Naive thymus-derived CD4-positive, alpha-beta T cell (primary cell): ENCODE data around the gene CNTN4. TPM values are rescaled to one million over a fixed set of nuclear protein-coding genes. Genes with fewer than 3 reads are reported as not detected.
A peak's percentile ranks its signal among the peaks of the same experiment; 100 is the strongest.

Source experiments
- ATAC-seq: fragments of 150-1000 bp; cut with Tn5 transposase; 2 replicates; pipeline ENCODE4 v1.10.0; 2021; ENCODE audit warnings: mild to moderate bottlenecking, moderate library complexity
- CTCF ChIA-PET: fragments of 350-600 bp; sonication (Branson Sonifier 250); formaldehyde crosslinking; loops from one replicate; lab custom pipeline; 2021; ENCODE audit warnings: antibody characterized with exemption; lab: Charles Lee
- POLR2A ChIA-PET: fragments of 350-600 bp; sonication (Branson Sonifier 250); formaldehyde crosslinking; loops from one replicate; lab custom pipeline; 2021; ENCODE audit warnings: antibody characterized with exemption, inconsistent platforms; lab: Charles Lee
- DNase-seq, 9 donors: peaks; one replicate each; pipeline versions ENCODE4 v3.0.0 to v3.0.0-alpha.2; 2020 to 2022; ENCODE audit warnings: mixed read lengths in 1 of 9
- H3K27ac ChIP-seq: one replicate; pipeline ENCODE4 v1.7.0; 2013; ENCODE audit warnings: mild to moderate bottlenecking, low read depth, low read length, moderate library complexity
- H3K27me3 ChIP-seq, 2 donors: one replicate each; pipeline ENCODE4 v1.7.0; 2013; ENCODE audit warnings: low read length in 2 of 2, mild to moderate bottlenecking in 2 of 2, moderate library complexity in 2 of 2; ENCODE audit not compliant: control insufficient read depth in 2 of 2, insufficient read depth in 2 of 2
- H3K36me3 ChIP-seq, 3 experiments: 1 replicate in 2 of 3; 2 replicates in 1 of 3; pipeline ENCODE4 v1.7.0; 2013; ENCODE audit warnings: low read length in 3 of 3, mild to moderate bottlenecking in 3 of 3, moderate library complexity in 1 of 3; ENCODE audit not compliant: insufficient read depth in 3 of 3, control insufficient read depth in 2 of 3
- H3K4me1 ChIP-seq, 2 donors: one replicate each; pipeline ENCODE4 v1.7.0; 2013; ENCODE audit warnings: low read length in 2 of 2, mild to moderate bottlenecking in 2 of 2, moderate library complexity in 1 of 2; ENCODE audit not compliant: control insufficient read depth in 2 of 2, insufficient read depth in 2 of 2
- H3K4me3 ChIP-seq: 2 replicates; pipeline ENCODE4 v1.7.0; 2013; ENCODE audit warnings: mild to moderate bottlenecking, low read length
- H3K9me3 ChIP-seq, 3 experiments: 1 replicate in 2 of 3; 2 replicates in 1 of 3; pipeline ENCODE4 v1.7.0; 2013; ENCODE audit warnings: low read length in 3 of 3; ENCODE audit not compliant: control insufficient read depth in 2 of 3
- H3K27ac Mint-ChIP-seq, 9 donors: one replicate each; pipeline ENCODE4 v1.8.0; 2020 to 2022; ENCODE audit warnings: mixed read lengths in 9 of 9, mild to moderate bottlenecking in 8 of 9, moderate library complexity in 5 of 9, inconsistent platforms in 2 of 9
- H3K27me3 Mint-ChIP-seq, 5 donors: one replicate each; pipeline ENCODE4 v1.8.0; 2021 to 2022; ENCODE audit warnings: mixed read lengths in 5 of 5, mild to moderate bottlenecking in 1 of 5
- H3K36me3 Mint-ChIP-seq, 5 donors: one replicate each; pipeline ENCODE4 v1.8.0; 2020 to 2022; ENCODE audit warnings: mixed read lengths in 5 of 5, mild to moderate bottlenecking in 3 of 5, inconsistent platforms in 1 of 5
- H3K4me1 Mint-ChIP-seq, 7 donors: one replicate each; pipeline ENCODE4 v1.8.0; 2020 to 2022; ENCODE audit warnings: mixed read lengths in 7 of 7, mild to moderate bottlenecking in 3 of 7, inconsistent platforms in 1 of 7
- H3K4me3 Mint-ChIP-seq, 10 donors: one replicate each; pipeline ENCODE4 v1.8.0; 2020 to 2022; ENCODE audit warnings: mild to moderate bottlenecking in 10 of 10, mixed read lengths in 10 of 10, moderate library complexity in 6 of 10, inconsistent platforms in 2 of 10
- H3K9me3 Mint-ChIP-seq, 11 donors: one replicate each; pipeline ENCODE4 v1.8.0; 2020 to 2022; ENCODE audit warnings: mixed read lengths in 11 of 11, mild to moderate bottlenecking in 4 of 11, inconsistent platforms in 1 of 11, moderate library complexity in 1 of 11
- intact Hi-C, 2 donors: fragments of 100-400 bp; cut with micrococcal nuclease; formaldehyde crosslinking; loops; one replicate each; pipeline ENCODE4 v1.15.1; 2023
- polyA plus RNA-seq, 2 donors: library from polyadenylated mRNA; unstranded; fragments of 300-500 nt; fragmentation: Illumina TruSeq; gene quantifications; one replicate each; pipeline ENCODE4 v1.2.3, GENCODE V29; 2021
- total RNA-seq, 6 experiments: library from RNA in 5 of 6; stranded (reverse) in 5 of 6; gene quantifications; 1 replicate in 5 of 6; 2 replicates in 1 of 6; pipeline ENCODE4 v1.2.3 and lab custom pipeline; 2021 to 2026

CNTN4 gene
- total and polyA plus RNA-seq, 7 experiments from 2014 or later: not detected

- Mint-ChIP-seq H3K36me3 (no peaks in the 10 kb centered on the region), H3K4me1 (peaks cover 0 to 6% (median 0%) of the 10 kb centered on the region in 7 donors)
- CTCF ChIA-PET: interaction anchor here (0.6 kb wide), 1 partner anchor 8 kb away, joined by 3 read pairs; no protein-coding TSS in a partner anchor
These were observed 989.2 kb downstream of the CNTN4 start for GRCh38 chr3:3087716-3088465.

GRCh38 chr3:3089017-3089416 lies 990.4 kb downstream of the CNTN4 start:
- Histone ChIP-seq H3K27me3 (no peaks in the 10 kb centered on the region), H3K4me3 (no peak overlapping the region), H3K36me3 (no peaks in the 10 kb centered on the region), H3K9me3 (no peaks in the 10 kb centered on the region), H3K4me1 (no peaks in the 10 kb centered on the region), H3K27ac (no peak overlapping the region)
- DNase-seq (no peak), ATAC-seq (peak; percentile 34)
- Mint-ChIP-seq H3K27me3 (no peaks in the 10 kb centered on the region), H3K36me3 (no peaks in the 10 kb centered on the region), H3K27ac (no peak overlapping the region), H3K4me3 (no peak overlapping the region), H3K4me1 (peaks cover 0 to 6% (median 0%) of the 10 kb centered on the region in 7 donors), H3K9me3 (peaks cover 0 to 3% (median 0%) of the 10 kb centered on the region in 11 donors)
- intact Hi-C loops: no loop called here
- POLR2A ChIA-PET: interaction anchor here (0.6 kb wide), 1 partner anchor 143 kb away, joined by 3 read pairs; no protein-coding TSS in a partner anchor
- CTCF ChIA-PET: interaction anchor here (0.6 kb wide), 1 partner anchor 9 kb away, joined by 3 read pairs; no protein-coding TSS in a partner anchor

More at GRCh38 chr3:3087716-3088465, 989.2 kb downstream of the CNTN4 start:
- POLR2A ChIA-PET: interaction anchor here (0.7 kb wide), 1 partner anchor 1199 kb away, joined by 3 read pairs; no protein-coding TSS in a partner anchor
- no peaks in the 10 kb centered on the region for H3K9me3 ChIP-seq
- Mint-ChIP-seq H3K9me3 (peaks cover 0 to 3% (median 0%) of the 10 kb centered on the region in 11 donors), H3K27ac (no peak overlapping the region), H3K4me3 (no peak overlapping the region), H3K27me3 (no peaks in the 10 kb centered on the region)
- intact Hi-C loops: no loop called here
- no peak overlapping the region for H3K4me3 ChIP-seq
- no peak for DNase-seq
- H3K36me3 ChIP-seq: no peaks in the 10 kb centered on the region
- H3K27me3 ChIP-seq: no peaks in the 10 kb centered on the region
- ATAC-seq: no peak
- no peak overlapping the region for H3K27ac ChIP-seq
- H3K4me1 ChIP-seq: no peaks in the 10 kb centered on the region

- Mint-ChIP-seq H3K4me1 (no peaks in the 10 kb centered on the region), H3K36me3 (no peaks in the 10 kb centered on the region), H3K9me3 (peaks cover 0 to 2% (median 0%) of the 10 kb centered on the region in 11 donors), H3K27me3 (peaks cover 0 to 5% (median 0%) of the 10 kb centered on the region in 5 donors), H3K4me3 (no peak overlapping the region), H3K27ac (no peak overlapping the region)
- ChIA-PET POLR2A (no interaction called here), CTCF (no interaction called here)
- no peaks in the 10 kb centered on the region for H3K27me3 ChIP-seq
- no peak for ATAC-seq
- no peak for DNase-seq
- no peaks in the 10 kb centered on the region for H3K4me1 ChIP-seq
- no peak overlapping the region for H3K27ac ChIP-seq
- intact Hi-C loops: no loop called here
- H3K9me3 ChIP-seq: no peaks in the 10 kb centered on the region
- no peak overlapping the region for H3K4me3 ChIP-seq
- H3K36me3 ChIP-seq: no peaks in the 10 kb centered on the region
These were observed 999.3 kb downstream of the CNTN4 start for GRCh38 chr3:3097958-3098357.

- intact Hi-C loops: no loop called here
- ChIA-PET POLR2A (no interaction called here), CTCF (no interaction called here)
- H3K4me1 Mint-ChIP-seq: peaks cover 0 to 4% (median 0%) of the 10 kb centered on the region in 7 donors
- DNase-seq (no peak), ATAC-seq (no peak)
- no peaks in the 10 kb centered on the region for H3K4me1 ChIP-seq
- H3K4me3 Mint-ChIP-seq: no peak overlapping the region
- H3K4me3 ChIP-seq: no peak overlapping the region
- H3K27ac ChIP-seq: no peak overlapping the region
- H3K9me3 Mint-ChIP-seq: peaks cover 0 to 2% (median 0%) of the 10 kb centered on the region in 11 donors
- H3K27ac Mint-ChIP-seq: peak overlapping the region in 1 of 9 donors; percentile 66
- H3K27me3 Mint-ChIP-seq: peaks cover 0 to 11% (median 8%) of the 10 kb centered on the region in 5 donors
- H3K36me3 ChIP-seq: no peaks in the 10 kb centered on the region
- no peaks in the 10 kb centered on the region for H3K9me3 ChIP-seq
- H3K27me3 ChIP-seq: no peaks in the 10 kb centered on the region
- H3K36me3 Mint-ChIP-seq: no peaks in the 10 kb centered on the region
These were observed 1003.2 kb downstream of the CNTN4 start for GRCh38 chr3:3101660-3102458.

- CTCF ChIA-PET: no interaction called here
These were observed 1004.1 kb downstream of the CNTN4 start for GRCh38 chr3:3102751-3103150.

GRCh38 chr3:3105246-3105645 lies 1006.6 kb downstream of the CNTN4 start:
- H3K27ac Mint-ChIP-seq: no peak overlapping the region
- Histone ChIP-seq H3K27me3 (no peaks in the 10 kb centered on the region), H3K4me3 (no peak overlapping the region), H3K36me3 (no peaks in the 10 kb centered on the region), H3K4me1 (no peaks in the 10 kb centered on the region), H3K9me3 (no peaks in the 10 kb centered on the region), H3K27ac (no peak overlapping the region)
- H3K4me3 Mint-ChIP-seq: no peak overlapping the region
- peaks cover 0 to 6% (median 0%) of the 10 kb centered on the region in 7 donors for H3K4me1 Mint-ChIP-seq
- H3K27me3 Mint-ChIP-seq: peaks cover 0 to 15% (median 9%) of the 10 kb centered on the region in 5 donors
- peaks cover 0 to 3% (median 0%) of the 10 kb centered on the region in 11 donors for H3K9me3 Mint-ChIP-seq
- DNase-seq (no peak), ATAC-seq (no peak)
- POLR2A ChIA-PET: no interaction called here
- intact Hi-C loops: no loop called here
- CTCF ChIA-PET: no interaction called here
- H3K36me3 Mint-ChIP-seq: no peaks in the 10 kb centered on the region

More at GRCh38 chr3:3102751-3103150, 1004.1 kb downstream of the CNTN4 start:
- no peak overlapping the region for H3K27ac ChIP-seq
- ATAC-seq (no peak), DNase-seq (no peak)
- Mint-ChIP-seq H3K27ac (no peak overlapping the region), H3K4me1 (peaks cover 0 to 4% (median 0%) of the 10 kb centered on the region in 7 donors), H3K4me3 (no peak overlapping the region), H3K36me3 (no peaks in the 10 kb centered on the region), H3K9me3 (peaks cover 0 to 2% (median 0%) of the 10 kb centered on the region in 11 donors), H3K27me3 (peaks cover 0 to 15% (median 9%) of the 10 kb centered on the region in 5 donors)
- H3K4me1 ChIP-seq: no peaks in the 10 kb centered on the region
- no peak overlapping the region for H3K4me3 ChIP-seq
- no peaks in the 10 kb centered on the region for H3K9me3 ChIP-seq
- H3K36me3 ChIP-seq: no peaks in the 10 kb centered on the region
- intact Hi-C loops: no loop called here
- POLR2A ChIA-PET: no interaction called here
- no peaks in the 10 kb centered on the region for H3K27me3 ChIP-seq
